ENCODE measurements around the gene PROSER2.
"Not testable (repeated sequence)": the region's sequence is repeated elsewhere in the genome, so short reads cannot be mapped to it uniquely, and the experiment has no call there.

PROSER2 gene

DNA sequence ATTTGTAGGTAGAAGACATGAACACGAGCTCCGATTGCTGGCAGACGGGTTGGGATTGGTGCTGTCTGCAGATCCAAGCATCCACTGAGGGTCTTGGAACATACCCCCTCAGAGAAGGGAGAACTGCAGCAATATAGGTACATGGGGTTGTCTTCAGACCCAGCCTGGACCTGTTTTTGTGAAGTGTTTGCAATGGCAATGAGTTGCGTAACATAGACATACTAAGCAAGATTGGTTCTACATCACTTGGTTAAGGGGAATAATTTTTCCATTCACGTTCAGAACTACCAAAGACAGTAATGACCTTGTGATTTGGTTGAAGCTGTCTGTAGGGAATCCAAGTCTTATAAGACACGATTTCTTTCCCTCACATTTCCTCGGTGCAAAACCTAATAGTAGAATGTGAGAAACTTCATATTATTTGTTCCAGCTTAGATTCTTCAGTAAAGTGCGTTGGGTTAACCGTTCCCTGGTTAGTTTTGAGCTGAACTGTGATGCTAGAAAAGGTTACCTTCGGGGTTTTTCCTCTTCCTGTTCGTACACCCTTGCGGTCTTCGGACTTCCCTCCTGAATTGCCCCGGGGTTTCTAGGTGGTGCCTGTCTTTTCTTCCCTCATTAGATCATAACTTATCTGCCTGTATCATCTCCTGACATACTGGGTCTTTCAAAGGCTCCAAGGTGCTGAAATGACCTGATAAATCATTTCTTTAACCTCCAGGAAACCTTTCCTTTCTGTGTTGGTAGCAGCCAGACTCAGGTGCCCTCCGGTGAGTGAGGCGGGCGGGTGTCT is 14.4 kb downstream of the PROSER2 start:
- DNase-seq: no peak

DNA sequence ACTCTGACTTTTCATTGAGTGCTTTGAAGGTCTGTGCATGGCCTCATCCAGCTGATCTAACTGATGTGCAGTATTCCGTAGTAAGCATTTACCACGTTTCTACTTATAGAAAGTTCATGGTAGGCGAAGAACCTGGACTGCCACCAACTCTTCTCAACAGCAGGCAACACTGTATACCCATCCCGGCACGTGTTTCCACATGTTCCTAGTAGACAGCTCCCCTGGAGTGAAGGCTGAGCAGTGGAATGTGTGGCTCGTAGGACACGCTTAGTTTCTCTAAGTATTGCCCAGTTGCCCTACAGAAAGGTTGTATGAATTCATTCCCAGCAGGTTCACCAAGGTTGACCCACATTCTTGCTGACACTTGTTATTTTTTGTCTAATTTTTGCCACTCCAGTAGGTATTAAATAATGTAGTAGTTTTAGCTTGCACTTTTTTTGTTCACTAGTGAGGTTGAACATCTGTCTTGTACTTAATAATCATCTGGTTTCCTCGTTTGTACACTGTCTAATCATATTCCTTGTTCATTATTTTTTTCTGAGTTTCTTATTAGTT is 15.2 kb downstream of the PROSER2 start:
- DNase-seq: no peak

DNA sequence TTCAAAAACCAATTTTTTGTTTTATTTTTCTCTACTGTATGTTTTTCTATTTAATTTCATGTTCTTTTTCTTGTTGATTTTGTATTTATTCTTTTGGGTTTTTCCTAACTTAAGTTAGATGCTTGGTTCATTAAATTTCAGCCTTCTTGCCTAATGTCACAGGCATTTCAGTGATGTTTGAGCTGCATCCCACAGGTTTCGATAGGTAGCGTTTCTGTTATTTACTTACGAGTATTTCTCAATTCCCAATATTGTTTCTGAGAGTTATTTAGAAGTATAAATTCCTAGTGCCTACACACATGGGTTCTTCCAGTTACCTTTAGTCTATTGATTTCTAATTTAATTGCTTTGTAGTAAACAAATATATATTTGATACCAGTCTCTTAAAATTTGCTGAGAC is 18.2 kb downstream of the PROSER2 start:
- DNase-seq: no peak

DNA sequence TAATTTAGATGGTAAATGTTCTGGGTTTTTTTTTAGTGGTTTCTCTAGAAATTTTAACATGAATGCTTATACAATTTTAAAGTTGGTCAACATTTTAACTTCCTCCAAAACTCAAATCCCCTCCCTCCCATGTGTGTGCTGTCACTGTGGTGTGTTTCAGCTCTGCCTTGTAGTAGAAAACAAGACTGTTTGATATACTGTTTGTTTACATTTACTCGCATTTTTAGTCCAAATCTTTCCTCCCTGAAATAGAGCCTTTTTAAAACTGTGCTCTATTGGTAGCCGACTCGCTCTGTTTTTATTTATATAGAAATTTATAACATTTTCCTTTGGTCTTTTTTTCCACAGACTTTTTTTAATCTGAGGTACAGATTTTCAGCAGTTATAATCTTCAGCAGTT is 19.3 kb downstream of the PROSER2 start:
- no peak for DNase-seq

DNA sequence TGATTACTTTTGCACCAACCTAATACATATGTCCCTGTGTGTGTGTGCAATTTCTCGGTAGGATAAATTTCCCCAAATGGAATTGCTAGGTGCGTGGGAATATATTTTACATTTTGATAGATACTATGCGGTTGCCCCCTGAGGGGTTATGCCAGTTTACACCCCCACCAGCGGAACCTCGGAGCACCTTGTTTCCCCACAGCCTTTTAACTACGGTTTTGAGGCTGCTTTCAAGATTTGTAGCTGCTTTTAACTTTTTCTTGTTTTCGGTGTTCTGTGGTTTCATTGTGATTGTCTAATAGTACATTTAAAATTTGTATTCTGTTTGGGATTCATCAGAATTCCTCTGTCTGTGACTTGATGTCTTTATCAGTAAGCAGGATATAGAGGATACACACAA is 22.0 kb downstream of the PROSER2 start:
- no peak for DNase-seq

DNA sequence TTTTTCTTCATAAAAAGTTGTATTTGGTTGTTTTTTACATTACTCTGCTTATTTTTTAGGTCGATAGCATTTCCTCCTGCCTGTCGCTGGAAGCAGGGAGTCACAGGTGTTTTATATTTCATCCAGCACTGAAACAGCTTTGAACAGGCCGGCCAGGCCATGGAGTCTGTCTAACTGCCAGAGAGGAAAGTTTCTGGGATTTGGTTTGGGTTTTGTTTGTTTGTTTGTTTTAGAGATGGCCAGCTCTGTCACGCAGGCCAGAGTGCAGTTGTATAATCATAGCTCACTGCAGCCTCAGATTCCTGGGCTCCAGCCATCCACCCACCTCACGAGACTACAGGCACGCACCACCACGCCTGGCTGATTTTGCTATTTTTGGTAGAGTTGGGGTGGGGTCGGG is 23.4 kb downstream of the PROSER2 start:
- no peak for DNase-seq

DNA sequence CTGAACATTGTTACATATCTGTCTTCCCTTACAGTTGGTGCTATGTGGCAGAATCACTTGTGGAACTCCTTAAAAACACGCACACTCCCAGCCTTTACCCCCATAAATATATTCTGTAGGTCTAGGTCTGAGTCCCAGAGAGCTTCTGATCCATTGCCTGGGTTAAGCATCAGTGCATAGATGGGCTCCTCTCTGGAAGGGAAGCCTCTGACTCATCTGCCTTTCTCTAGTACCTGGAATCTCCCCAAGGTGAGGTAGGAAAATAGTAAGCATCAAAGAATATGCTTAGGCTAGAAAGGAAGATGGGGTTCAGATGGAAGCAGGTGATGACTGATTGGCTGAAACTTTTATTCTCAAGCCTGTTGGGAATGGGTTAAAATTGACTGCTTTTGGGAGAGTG is 26.1 kb downstream of the PROSER2 start:
- no peak for DNase-seq

DNA sequence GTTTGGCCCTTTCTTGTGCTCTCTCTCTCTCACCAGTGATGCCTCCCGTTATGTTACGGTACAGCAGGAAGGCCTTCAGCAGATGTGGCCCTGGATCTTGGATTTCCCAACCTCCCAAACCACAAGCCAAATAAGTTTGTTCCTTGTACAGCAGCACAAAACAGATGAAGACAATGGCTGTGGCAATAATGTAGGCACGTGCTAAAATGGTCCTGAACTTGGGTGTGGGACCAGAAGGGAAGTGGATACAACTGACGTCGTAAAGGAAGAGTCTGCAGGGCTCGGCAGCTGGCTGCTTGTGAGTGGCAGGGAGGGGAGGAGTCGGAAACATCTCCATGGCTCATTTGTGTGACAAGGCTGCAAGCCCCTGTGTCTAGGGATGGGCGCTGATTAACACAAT is 26.8 kb downstream of the PROSER2 start:
- no peak for DNase-seq

DNA sequence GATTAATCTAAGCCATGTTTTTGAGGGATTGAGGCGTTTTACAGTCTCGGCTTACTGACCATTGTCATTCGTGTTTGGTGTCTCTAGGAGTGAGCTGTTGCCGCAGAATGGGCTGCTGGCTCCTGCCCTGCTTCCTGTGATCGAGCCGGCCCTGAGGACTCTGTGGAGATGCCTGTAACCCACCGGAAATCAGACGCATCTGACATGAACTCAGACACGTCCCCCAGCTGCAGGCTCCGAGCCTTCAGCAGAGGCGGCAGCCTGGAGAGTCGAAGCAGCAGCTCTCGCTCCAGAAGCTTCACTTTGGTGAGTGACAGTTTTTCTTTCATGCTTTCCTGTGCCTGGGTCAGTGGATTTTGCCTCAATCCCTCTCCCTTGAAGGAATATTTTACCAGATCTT is 28.8 kb downstream of the PROSER2 start:
- no peak for DNase-seq

DNA sequence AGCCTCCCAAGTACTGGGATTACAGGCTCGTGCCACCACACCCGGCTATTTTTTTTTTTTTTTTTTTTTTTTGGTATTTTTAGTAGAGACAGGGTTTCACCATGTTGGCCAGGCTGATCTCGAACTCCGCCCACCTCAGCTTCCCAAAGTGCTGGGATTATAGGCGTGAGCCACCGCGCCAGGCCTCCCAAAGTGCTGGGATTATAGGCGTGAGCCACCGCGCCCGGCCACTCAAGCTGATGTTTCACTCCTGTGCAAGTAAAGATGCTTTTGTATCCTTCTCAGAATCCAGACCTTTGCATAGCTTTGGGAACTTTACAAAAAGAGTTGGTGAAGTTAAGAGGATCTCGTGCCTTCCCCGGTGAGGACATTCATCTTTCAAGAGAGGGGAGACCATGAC is 29.5 kb downstream of the PROSER2 start:
- not testable (repeated sequence) for DNase-seq

DNA sequence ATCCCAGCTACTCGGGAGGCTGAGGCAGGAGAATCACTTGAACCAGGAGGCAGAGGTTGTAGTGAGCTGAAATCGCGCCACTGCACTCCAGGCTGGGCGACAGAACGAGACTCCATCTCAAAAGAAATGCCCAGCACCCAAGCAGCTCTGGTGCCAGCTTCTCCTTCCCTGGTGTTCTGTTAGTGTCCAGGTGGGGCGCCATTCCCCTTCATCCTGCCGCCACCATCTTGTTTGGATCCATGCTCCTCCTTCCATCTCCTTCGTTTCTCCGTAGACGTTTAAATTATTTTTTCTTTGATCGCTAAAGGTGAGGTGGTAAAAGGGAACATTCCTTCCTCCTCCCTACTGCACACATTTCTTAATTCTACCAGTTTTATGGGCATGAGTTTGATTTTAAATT is 30.3 kb downstream of the PROSER2 start:
- no peak for DNase-seq

DNA sequence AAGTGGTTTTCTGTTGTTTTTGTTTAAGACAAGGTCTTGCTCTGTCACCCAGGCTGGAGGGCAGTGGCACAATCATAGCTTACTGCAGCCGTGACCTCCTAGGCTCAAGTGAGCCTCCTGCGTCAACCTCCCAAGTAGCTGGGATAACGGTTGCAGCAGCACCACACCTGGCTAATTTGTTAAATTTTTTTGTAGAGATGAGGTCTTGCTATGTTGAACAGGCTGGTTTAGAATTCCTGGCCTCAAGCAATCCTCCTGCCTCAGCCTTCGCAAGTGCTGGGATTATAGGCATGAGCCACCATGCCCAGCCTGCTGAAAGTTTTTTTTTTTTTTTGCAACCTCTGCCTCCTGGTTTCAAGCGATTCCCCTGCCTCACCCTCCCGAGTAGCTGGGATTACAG is 31.1 kb downstream of the PROSER2 start:
- no peak for DNase-seq

DNA sequence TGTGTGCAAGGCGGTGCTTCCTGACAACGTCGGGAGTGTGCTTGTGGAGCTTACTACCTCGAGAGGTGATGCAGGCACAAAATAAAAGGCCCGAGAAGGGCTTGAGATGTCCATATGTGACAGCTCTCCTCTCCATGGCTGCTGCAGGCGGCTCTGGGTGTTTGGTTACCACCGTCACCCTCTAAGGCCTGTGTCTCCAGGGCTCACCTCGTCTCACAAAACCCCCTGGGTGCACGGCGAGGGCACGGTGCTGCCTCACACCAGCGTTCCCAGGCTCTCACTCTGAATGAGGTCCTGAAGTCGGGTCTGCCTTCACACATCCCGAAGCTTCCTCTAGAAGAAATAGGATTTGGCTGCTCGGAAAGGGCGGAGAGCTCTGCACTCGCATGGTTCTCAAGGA is 32.9 kb downstream of the PROSER2 start:
- no peak for DNase-seq

DNA sequence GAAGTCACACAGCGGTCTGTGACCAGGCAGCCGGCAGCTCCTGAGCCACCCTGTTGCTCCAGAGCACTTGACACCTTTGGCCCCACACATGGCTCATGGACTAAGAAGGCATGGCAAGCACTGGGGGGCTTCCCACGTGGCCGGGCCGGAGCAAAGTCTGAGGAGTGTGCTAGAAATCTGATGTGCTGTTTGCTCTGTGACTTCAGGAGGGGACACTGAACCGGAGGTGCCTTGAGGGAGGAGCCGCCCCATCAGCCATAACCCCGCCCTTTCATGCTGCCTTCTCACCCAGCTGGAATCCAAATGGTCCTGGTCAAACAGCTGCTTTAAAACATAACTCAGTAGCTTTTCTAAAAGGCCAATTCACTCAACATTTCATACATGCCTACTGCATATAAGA is 33.5 kb downstream of the PROSER2 start:
- no peak for DNase-seq

DNA sequence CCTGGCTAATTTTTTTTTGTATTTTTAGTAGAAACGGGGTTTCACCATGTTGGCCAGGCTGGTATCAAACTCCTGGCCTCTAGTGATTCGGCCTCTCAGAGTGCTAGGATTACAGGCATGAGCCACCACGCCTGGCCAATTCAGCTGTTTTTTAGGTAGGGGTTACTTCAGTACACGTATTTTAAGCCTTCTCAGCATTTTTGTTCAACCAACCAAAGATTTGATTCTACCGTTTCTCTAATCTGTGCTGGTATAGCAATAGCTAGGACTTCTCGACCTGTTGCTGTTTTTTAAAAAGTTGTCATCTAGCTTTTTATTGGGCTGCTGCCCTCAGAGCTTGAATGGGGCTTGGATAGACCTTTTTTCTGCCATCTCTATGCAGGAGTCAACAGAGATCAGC is 34.9 kb downstream of the PROSER2 start:
- no peak for DNase-seq

DNA sequence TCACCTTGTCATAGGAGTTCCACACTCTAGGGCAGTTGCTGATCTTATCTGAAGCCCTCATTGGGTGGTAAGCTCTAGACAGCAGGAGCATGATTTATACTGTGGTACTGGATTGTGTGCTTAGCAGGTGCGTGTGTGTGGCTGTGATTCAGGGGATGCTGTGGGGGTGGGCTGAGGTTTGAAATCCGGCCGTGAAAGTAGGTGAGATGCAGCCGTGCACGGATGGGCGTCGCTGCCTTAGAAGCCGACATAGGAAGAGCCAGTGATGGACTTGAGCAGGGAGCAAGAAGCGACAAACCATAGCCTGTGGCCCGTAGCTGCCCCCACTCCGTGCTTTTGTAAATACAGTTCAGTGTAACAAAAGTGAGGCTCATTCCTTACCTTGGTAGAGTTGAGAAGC is 38.2 kb downstream of the PROSER2 start:
- DNase-seq: no peak

DNA sequence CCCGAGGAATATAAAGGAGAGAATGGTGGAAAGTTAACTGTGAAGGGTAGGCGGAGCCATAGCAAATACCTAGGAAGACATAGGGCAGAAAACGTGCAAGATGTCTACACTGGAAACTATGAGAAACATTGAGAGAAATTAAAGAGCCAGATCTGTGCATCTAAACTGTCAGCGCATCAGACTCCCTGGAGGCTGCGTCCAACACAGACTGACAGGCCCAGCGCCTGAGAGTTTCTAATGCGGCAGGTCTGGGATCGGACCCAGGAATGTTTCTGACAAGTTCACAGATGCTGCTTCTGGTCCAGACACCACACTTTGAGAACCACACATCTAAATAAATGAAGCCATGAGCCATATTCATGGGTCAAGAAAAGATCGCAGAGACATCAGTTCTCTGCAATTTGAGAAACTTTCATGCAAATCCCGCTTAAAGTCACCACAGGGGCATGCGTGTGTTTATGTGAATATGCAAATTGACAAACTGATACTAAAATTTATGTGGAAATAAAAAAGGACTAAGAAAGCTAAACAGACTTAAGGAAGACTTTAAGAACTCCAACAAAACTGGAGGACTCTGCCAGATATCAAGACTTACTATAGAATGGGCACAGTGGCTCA is 38.8 kb downstream of the PROSER2 start:
- no peak for DNase-seq

DNA sequence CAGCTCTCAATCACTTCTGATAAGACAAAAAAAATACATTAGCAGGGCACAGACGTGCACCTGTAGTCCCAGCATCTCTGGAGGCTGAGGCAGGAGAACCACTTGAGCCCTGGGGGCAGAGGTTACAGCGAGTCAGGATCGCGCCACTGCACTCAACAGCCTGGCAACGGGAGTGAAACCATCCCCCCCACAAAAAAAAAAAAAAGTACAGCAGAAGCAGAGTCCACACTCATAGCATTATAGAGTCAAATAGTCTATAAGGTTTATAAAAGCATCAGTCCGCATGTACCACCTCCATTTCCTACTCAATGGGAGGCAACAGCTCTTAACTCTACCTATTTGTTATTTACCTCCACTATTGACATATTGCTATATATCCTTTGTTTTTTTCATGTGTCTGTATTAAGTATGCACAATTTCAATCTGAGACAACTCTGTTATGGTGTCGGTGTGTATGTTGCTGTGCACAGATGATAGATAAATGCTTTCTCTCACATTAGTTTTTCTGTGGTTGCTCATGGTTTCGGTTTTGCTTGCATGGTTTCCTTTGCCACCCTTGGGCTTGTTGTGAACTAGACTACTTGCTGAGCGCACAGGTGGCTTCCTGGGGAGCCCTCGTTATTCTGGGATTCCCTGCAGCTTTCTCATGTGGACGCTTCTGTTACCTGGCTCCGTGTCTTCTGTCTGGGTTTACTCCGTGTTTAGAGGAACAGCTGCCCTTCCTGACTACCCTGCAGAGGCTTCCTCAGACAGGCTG is 40.4 kb downstream of the PROSER2 start:
- no peak for DNase-seq

DNA sequence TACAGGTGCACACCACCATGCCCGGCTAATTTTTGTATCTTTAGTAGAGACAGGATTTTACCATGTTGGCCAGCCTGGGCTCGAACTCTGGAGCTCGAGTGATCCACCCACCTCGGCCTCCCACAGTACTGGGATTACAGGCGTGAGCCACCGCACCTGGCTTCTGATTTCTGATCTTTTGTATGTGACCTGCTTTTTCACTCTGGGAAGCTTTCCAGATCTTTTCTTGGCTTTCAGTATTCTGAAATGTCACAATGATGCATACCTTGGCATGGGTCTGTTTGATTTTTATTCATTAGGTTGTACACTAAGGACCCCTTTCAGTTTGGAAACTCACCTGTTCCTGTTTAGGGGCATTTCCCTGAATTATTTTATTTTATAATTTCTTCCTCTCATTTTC is 41.6 kb downstream of the PROSER2 start:
- no peak for DNase-seq

DNA sequence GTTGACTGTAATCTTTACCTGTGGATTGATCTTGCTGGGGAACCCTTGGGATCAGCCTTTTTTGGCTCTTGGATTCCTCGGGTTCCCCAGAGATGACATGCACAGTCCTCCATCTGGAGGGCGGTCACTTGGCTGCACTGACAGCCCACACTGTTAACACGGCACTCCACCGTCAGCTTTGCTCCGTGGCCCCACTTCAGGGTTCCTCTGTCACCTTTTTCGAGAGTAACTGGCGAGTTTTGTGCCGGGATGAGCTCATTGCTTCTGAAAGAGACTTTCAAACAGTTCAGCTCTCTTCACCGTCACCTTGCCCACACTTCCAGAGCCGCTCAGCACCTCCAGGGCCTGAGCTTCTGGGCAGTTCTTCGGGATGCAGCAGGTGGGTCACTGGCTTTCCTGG is 42.4 kb downstream of the PROSER2 start:
- no peak for DNase-seq

DNA sequence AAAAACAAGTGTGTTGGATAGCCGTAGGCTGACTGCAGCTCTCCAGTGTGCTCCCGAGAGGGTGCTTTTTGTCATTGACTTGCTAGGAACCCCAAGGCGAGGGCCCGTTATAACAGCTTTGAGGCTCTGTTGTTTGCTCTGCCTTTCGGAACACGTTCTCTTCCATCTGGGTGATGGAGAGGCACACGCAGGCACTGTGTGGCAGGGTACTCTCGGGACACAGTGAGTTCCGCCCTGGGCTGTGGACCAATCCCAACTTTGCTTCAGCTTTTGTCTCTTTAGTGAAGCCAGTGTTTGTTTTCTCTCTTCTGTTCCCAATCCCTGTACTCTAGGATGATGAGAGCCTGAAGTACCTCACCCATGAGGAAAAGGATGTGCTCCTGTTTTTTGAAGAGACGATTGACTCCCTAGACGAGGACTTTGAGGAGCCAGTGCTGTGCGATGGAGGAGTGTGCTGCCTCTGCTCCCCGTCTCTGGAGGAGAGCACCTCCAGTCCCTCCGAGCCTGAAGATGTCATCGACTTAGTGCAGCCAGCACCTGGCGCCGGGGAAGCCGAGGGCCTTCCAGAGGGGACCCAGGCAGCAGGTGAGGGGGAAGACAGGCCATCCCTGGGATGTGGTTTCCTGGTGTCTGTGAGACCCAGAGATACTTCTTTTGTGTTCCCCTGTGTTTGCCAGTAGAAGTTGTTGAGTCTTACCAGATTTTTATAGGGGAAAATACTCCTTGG is 43.2 kb downstream of the PROSER2 start:
- DNase-seq: no peak

DNA sequence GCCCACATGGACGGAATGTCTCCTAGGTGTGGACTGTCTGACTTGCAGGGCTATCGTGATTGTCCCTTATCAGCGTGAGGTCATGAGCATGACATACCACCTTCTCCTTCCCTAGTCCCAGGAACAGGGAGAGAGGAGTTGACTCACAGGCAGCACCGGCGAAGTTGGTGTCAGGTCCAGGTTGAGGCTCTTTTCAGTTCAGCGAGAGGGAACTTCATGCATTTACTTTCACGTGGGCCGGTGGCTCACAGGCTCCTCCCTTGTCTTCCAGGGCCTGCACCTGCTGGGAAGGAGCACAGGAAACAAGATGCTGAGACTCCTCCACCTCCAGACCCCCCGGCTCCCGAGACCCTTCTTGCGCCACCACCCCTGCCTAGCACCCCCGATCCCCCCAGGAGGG is 46.1 kb downstream of the PROSER2 start:
- DNase-seq: no peak

All from NCI-H187 (cell line).